K562 treated with DMSO at 1 percent for 12 hours (cell line): ENCODE data around the gene ADAM11. TPM values are rescaled to one million over a fixed set of nuclear protein-coding genes. Genes with fewer than 3 reads are reported as not detected.

Source experiments
- total RNA-seq: library from RNA; unstranded; fragments of 300-600 nt; gene quantifications from 2 replicates; pipeline ENCODE4 v1.2.3, GENCODE V29; 2022; ENCODE audit not compliant: insufficient read depth

Gene ADAM11
- total RNA-seq: 1.5 TPM in 1 of 2 replicates, not detected in the other

GRCh38 chr17:44758414-44759085 lies at the start of gene ADAM11:
ADAM11 (plus strand) TSS chr17:44758988; CDS start chr17:44759200, 212 bp downstream.

DNA sequence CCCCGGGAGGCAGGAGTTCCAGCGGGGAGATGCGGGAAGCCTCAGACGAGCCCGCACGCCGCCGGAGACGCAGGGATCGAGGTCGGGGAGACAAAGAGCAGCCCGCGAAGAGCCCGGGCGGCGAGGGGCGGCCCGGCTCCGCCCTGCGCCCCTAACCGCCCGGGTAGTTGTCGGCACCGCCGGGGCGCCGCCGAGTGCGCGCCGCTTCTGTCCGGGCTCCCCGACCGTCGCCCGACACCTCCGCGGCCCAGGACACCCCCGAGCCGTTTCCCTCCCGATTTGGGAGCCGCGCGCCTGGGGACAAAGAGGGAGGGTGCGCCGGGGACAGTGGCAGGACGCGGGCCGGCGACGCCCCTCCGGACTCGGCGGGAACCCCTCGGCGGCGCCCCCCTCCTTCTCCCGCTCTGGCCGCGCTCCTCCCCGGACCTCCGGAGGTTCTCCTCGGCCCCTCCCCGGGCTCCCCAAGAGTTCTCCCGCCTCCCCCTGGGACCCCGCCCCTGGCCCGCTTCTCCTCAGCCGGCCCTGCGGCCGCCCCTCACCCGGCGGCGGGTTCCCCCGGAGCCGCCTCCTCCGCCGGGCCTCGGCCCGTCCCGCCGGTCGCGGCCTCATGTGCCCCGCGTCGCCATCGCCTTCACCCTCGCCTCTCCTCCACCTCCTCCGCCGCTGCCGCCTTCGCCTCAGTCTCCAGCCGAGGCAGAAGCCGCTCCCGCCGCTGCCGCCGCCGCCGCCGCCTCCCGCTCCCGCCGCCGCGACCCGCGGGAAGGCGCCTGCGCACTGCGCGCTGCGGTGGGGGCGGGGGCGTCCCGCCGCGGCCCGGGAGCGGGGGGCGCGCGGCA lies 71.0 kb downstream of the ADAM11 start, which contains the start of gene GJC1:
Gene GJC1, minus strand, starts transcription at position 765 of the 836 bp plus-strand sequence. CDS start 24,470 bp downstream, outside the sequence.

Other genes with a start within 250 kb of the ADAM11 start
- gene FZD2, start 201.5 kb upstream of the ADAM11 start, total RNA-seq: 10.4 and 12.4 TPM in 2 replicates
- gene MEIOC, start 102.5 kb upstream of the ADAM11 start, total RNA-seq: not detected in 2 replicates
- gene CCDC43, start 69.2 kb upstream of the ADAM11 start, total RNA-seq: 10.7 and 20.9 TPM in 2 replicates
- gene DBF4B, start 50.3 kb upstream of the ADAM11 start, total RNA-seq: 10.1 and 25.6 TPM in 2 replicates
- gene GJC1, start 71.3 kb downstream of the ADAM11 start, total RNA-seq: 0.36 TPM in 1 of 2 replicates, not detected in the other
- not detected in 2 replicates for gene HIGD1B, start 88.9 kb downstream of the ADAM11 start, total RNA-seq
- gene EFTUD2, start 140.5 kb downstream of the ADAM11 start, total RNA-seq: 54.1 and 93.8 TPM in 2 replicates
- 2.4 and 3.9 TPM in 2 replicates for gene GFAP, start 156.5 kb downstream of the ADAM11 start, total RNA-seq
- 9.7 and 24.0 TPM in 2 replicates for gene KIF18B, start 188.8 kb downstream of the ADAM11 start, total RNA-seq
- gene C1QL1, start 209.3 kb downstream of the ADAM11 start, total RNA-seq: 1.3 and 1.7 TPM in 2 replicates